ENCODE measurements around the gene PKD2L1. TPM values are rescaled to one million over a fixed set of nuclear protein-coding genes. Genes with fewer than 3 reads are reported as not detected.
"Not testable (repeated sequence)": the region's sequence is repeated elsewhere in the genome, so short reads cannot be mapped to it uniquely, and the experiment has no call there.

The PKD2L1 gene
- polyA plus RNA-seq, 3 donors, result 0.18 to 0.39 (median 0.23) TPM

DNA sequence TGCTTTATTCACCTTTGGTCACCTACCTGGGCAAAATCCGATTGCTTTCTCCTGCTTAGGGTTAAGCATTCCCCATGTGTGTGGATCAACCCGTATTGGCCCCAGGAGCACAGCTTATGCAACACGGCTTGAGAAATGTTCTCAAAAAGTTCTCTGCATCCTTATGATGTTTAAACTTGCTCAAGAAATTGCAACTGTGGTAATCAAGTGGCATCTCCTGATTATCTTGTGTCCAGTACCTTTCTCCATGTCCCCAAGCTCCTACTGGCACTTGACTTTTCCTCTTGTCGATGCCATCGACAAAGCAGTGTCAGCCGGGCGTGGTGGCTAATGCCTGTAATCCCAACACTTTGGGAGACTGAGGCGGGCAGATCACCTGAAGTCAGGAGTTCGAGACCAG lies 4.7 kb upstream of the PKD2L1 start:
- no peak for DNase-seq (ENCODE audit: low read depth in 3 of 3, low spot score in 2 of 3)

DNA sequence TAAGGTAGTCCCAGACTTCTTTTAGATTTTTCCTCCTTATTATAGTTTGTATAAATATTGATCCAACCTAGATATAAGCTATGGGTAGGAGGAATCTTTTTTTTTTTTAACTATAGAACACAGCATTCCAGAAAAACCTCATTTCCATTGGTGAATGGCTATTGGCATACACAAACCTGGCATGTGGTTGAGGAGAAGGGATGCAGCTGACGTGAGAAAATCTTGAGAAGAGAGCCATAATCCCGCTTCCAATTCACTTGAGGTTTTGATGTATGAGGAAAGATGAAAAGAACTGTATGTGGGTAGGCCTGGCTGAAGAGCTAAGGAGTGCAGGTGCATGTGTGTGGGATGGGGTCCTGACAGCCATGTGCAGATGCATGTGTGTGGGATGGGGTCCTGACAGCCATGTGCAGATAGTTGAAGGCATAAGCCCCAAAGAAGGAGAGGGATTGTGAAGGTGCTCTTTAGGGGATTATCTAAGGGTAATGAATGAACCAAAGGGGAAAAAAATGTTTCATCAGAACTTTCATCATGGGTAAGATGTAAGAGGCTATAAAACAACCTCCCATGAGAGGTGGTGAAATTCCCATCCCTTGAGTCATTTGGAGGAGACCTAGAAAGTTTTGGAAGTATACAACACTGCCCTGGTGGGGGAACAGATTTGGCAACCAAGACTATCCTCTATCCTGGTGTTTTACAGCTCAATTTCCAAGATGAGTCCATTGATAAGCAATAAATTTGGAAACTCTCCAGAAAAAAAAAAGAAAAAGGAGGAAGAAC lies 3.8 kb upstream of the PKD2L1 start:
- no peak for DNase-seq (ENCODE audit: low read depth in 3 of 3, low spot score in 2 of 3)

DNA sequence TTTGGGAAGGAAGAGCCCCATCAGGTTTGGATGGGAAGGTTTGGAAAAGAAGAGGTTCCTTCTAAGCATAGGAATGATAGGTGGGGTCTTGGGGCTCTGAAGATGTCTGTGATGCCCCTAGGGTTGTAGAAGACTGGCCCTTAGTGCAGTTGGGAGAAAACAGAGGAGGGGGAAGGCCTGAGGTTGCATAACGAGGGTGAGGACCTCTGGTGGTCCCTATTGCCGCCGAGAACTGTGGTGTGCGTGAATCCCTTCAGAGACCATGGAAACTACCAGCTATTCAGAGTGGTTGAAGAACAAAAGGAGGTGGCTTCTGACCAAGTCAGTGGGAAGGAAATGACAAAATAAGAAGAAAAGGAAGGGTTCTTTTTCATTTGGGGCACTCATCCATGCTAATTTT lies 3.1 kb upstream of the PKD2L1 start:
- no peak for DNase-seq (ENCODE audit: low read depth in 3 of 3, low spot score in 2 of 3)

DNA sequence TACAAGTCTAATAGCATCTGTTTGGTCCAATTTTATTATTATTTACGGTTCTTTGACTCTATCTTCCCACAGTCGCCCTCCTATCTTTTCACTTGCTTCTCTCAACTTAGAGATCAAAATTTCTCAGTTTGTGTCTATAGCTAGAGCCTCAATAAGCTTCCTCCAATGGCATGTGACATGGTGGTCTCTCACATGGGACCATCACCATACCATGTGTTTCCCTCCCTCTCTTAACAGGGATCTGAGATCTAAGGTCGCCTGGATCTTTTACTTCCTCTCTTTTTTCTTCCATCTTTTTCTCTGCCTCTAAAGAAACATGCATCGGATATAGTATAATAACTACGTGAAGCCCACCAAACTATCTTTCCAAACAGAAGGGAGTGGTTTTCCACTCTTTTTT lies 1.8 kb downstream of the PKD2L1 start:
- DNase-seq (ENCODE audit: low read depth in 3 of 3, low spot score in 2 of 3), result no peak

DNA sequence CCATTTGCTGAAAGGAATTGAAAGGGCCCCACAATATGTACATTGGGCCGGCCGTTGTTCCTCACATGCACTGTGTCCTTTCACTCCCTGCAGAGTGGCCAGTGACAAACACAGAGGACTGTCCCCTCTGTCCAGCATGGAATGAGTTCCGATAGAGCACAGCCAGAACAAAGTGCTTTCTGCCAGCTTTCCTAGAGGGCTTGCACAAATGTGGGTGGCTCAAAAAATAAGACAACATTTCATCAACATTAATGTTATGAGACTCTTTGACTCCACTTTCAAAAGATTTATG lies 2.4 kb downstream of the PKD2L1 start:
- no peak for DNase-seq (ENCODE audit: low read depth in 3 of 3, low spot score in 2 of 3)

DNA sequence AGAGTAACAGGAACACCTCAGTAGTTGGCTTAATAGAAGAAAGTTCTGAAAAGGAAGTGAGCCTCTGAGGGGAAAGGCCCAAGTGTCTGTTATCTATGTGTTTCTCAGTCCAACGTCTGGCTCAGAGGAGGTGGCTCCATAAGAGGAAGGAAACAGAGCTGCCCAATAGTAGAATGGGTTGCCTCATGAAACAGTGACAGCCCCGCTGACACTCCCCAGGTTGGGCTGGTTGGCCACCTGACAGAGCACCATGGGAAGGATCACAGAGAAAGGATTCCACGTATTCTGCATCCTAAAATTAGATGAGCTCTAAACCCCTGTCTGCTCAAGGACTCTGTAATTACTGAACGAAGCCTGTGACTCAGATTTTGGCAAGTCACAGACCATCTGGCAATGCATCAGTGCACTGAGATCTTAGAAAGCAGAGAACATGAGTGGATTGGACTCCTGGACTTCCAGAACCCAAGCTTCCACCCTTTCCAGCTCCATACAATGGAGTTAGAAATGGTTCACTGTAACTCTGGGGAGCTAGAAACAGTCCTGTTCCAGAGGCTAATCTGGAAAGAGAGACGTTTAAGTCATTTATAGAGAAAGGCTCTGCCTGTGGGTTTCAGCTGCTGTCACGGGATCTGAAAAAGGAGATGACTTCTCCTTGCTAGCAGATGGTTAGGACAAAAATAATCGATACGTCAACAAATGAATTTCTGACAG lies 2.9 kb downstream of the PKD2L1 start:
- no peak for DNase-seq (ENCODE audit: low read depth in 3 of 3, low spot score in 2 of 3)

DNA sequence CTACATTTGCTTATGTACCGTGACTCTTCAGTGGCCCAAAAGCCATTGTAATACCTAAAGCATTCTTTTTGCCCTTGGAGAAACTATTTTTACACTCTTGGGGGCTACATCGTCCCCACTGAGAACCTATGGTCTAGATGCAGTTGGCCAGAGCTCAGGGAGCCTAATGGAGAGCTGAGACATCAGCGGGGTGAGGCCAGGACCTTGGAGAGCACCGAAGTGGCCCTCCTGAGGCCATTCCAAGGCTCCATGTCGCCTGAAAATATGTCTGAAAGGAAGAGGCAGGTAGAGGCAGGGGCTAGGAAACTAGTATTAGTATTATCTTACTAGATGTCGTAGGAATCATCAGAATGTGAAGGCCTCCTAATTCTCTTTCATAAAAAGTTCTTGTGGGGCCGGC lies 4.9 kb downstream of the PKD2L1 start:
- DNase-seq (ENCODE audit: low read depth in 3 of 3, low spot score in 2 of 3), result no peak

DNA sequence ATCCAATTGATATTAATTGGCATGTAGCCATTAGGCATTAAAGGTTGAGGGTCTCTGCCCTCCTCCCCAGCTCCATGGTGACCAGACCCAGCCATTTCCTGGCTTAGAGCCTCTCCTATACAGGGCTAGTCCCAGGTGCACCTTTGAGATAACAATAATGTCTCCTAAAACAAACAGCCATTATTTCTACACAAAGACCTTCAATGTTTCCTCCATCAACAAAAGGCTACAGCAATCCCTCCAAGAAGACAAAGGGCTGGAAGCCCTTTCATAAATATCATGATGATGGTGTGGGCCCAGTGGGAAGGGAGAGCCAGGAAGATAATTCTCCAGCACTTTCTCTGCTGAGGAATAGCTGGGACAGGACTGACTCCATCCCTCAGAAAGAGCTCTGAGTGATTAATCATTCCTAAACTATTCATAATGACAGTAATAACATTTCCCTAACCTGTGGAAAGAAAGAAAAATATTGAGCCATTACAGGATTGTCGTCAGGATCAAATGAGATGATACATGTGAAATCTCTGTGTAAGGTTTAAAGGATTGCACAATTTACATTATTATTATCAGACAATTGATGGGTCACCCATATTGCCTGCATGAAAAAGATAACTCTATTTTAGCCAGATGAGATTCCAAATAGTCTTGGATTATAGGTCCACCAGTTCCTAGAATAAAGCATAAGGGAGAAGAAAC lies 10.2 kb downstream of the PKD2L1 start:
- DNase-seq (ENCODE audit: low read depth in 3 of 3, low spot score in 2 of 3), result no peak

DNA sequence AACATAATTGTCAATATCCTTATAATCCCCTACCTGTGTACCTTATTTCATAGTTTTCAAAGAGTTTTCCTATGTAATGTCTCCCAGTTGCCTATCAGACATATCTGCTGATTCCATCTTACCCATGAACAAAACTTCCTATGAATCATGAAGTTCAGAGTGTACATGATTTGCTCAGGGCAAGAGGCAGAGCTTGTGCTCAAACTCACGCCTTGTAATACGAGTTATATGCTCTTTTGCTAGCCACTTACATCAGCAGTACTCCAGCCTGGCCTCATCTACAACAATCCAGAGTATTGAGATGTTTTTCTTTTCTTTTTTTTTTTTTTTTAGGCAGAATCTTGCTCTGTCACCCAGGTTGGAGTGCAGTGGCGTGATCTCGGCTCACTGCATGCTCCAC lies 11.8 kb downstream of the PKD2L1 start:
- no peak for DNase-seq (ENCODE audit: low read depth in 3 of 3, low spot score in 2 of 3)

DNA sequence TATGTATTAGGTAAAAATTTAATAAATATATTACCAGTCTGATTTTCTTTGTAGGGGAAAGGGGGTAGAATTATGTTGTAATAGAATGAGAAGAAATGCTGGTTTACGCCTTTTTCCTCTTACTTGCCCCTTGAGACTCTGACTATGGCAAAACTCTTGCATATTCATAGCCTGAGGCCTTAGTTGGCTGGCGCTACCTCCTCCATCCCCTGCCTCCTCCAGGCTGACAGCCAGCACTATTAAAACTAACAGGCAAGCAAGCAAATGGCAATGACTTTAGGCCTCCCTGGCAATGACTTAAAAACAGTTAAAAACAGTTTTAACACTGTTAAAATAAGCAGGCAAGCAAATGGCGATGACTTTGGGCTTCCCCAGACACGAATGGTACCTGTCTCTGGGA lies 14.4 kb downstream of the PKD2L1 start:
- DNase-seq (ENCODE audit: low read depth in 3 of 3, low spot score in 2 of 3), result no peak

DNA sequence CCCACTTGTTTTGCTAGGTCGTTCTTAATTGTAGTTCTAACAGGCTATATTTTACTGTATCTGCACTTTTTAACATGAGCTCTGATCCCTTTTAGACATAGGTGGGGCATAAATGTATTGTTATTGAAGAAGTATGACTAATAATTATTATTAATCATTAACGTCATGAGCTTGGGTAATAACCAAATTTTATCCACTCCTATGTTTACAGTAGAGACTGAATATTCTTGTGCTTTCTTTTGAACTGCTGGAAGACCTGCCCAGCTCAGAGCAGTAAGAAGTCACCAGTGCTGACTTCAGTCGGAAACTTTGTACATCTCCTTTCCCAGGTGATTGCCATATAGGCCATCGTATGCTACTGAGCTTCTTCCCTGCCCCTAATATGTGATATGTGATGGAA lies 18.7 kb downstream of the PKD2L1 start:
- no peak for DNase-seq (ENCODE audit: low read depth in 3 of 3, low spot score in 2 of 3)

DNA sequence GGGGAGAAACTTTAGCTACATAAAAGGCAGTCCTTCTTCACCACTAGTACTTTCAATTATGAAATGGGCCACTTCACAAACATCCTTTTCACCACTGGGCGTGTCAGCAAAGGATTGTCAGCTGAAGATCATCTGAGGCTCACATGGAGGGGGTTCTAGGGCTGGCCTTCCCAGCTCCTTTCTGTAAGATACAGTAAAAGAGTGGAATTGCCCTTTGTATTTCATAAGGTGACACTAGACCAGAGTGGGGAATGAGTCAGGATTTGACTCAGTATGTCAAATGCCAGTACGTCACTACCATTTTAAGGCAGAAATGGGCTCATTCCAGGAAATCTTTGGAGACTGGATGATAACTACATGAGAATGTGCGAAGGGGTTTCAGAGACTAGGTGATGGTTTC lies 22.3 kb downstream of the PKD2L1 start:
- DNase-seq (ENCODE audit: low read depth in 3 of 3, low spot score in 2 of 3), result no peak

DNA sequence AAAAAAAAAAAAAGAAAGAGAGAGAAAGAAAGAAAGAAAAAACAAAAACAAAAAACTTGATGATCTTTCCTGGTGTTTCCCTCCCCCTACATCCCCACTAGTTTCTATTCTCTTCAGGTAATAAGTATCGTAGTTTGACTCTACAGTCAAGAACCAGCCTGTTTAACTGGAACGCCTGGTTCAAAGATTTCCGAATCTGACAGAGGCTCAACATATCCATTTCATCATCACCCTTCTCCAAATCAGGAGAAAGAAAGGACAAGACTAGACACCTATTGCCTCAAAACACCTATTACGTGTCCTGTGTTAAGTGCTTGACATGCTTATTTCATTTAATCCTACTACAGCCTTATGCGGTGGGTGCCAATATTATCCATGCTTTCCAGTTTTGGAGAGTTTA lies 23.2 kb downstream of the PKD2L1 start:
- DNase-seq (ENCODE audit: low read depth in 3 of 3, low spot score in 2 of 3), result no peak

DNA sequence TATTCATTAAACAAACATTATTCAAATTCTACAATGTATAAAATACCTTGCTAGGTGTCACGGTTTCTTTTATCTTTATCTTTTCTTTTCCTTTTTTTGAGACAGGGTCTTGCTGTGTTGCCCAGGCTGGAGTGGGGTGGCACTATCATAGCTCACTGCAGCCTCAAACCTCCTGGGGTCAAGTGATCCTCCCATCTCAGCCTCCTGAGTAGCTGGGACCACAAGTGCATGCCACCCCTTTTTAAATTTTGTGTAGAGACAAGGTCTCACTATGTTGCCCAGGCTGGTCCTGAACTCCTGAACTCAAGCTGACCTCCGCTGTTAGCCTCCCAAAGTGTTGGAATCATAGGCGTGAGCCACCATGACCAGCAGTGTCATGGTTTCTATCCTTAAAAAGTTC lies 25.6 kb downstream of the PKD2L1 start:
- DNase-seq (ENCODE audit: low read depth in 3 of 3, low spot score in 2 of 3), result no peak

DNA sequence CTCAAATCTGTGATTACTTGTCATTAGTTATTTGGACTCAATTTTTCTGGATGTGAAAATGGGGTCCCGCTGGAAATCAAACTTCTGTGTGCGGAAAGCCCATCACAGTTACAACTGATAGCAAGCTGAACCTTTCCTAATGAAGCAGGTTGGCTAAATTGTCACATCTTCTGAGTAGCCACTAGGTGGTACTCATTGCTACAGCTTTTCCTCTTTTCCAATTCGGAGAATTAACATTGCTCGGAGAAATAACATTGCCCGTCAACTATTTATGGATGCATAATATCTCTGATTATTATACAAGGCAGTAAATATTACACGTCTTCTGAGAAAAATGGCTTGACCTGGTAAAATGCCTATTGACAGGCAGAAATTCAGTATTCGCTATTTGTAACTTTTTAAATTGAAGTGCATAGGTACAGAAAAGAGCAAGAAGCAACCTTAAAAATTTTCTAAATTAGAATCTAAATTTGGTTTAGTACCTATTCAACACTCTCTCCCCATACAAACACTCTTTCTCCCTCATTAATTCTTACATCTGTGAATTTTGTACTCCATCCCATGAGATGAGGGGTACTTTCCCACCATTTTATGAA lies 26.2 kb downstream of the PKD2L1 start:
- no peak for DNase-seq (ENCODE audit: low read depth in 3 of 3, low spot score in 2 of 3)

DNA sequence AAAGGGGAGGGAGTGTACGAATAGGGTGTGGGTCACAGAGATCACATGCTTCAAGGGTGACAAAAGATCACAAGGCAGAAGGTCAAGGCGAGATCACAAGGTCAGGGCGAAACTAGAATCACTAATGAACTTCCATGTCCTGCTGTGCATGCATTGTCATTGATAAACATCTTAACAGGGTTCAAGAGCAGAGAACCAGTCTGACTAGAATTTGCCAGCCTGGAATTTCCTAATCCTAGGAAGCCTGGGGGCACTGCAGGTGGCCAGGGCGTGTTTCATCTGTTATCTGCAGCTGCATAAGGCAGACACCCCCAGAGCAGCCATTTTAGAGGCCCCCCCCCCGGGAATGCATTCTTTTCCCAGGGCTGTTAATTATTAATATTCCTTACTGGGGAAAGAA lies 28.9 kb downstream of the PKD2L1 start:
- DNase-seq (ENCODE audit: low read depth in 3 of 3, low spot score in 2 of 3), result not testable (repeated sequence)

DNA sequence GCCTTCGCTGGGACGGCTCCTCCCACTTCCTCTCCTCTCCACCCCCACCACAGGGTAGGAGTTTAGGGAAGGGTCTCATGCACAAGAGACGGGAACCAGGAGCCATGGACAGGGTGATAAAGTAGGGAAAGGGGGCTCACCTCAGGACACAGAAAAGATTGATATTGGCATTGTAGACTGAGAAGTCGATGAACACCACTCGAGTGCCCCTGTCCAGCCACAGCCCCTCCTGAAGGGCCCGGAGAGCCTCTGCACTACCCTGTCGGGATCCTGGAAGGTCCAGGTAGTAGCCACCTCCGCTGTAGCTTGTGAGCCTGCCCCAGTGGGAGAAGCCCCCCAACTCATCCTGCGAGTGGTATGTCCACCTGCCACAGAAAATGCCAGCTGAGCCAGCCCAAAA lies 32.8 kb downstream of the PKD2L1 start:
- no peak for DNase-seq (ENCODE audit: low read depth in 3 of 3, low spot score in 2 of 3)

DNA sequence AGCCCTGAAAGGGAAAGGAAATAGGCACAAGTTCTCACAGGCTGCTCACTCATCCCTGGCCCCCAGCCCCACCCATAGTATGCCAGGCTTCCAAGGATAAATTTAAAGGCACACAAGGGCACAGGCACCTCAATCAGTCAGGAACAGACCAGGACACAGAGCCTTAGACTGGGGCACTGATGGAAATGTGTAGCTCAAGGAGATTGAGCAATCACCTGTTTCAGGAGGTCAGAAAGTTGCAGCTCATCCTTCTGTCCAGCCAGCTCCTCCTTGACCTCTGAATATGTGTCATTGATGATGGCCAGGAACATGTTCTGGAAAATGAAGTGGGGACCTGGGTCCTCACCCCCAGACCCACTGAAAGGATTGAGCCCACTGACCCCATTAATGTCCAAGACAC lies 37.0 kb downstream of the PKD2L1 start:
- DNase-seq (ENCODE audit: low read depth in 3 of 3, low spot score in 2 of 3), result no peak

DNA sequence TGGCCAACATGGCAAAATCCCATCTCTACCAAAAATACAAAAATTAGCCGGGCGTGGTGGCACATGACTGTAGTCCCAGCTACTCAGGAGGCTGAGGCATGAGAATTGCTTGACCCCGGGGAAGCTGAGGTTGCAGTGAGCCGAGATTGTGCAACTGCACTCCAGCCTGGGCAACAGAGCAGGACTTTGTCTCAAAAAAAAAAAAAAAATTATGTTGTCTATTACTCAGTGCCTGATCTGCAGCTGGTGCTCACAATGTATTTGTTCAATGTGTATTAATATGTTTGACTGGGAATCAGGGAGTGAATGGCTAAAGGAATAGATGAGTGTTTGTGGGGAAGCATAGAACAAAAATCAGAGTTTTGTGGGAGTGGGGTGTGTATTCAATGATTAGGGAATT lies 37.7 kb downstream of the PKD2L1 start:
- DNase-seq (ENCODE audit: low read depth in 3 of 3, low spot score in 2 of 3), result not testable (repeated sequence)

DNA sequence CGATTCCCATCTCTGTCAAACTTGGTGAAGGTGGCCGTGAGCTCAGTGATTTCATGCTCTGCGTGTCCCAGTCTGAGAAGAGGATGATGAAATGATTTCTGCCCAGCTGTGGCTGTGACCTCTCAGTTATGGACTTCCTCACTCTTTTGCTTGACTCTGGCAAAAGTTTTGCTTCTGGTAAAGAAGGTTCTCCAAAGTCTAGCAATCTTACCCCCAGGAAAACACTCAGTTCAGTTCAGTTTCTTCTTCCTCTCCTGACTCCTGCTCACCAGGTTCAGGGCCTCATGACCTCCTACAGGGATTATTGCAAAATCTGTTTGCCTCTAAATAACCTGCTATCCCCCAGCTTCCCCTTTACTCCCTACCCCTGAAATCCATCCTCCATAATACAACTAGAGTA lies 38.7 kb downstream of the PKD2L1 start:
- DNase-seq (ENCODE audit: low read depth in 3 of 3, low spot score in 2 of 3), result no peak

DNA sequence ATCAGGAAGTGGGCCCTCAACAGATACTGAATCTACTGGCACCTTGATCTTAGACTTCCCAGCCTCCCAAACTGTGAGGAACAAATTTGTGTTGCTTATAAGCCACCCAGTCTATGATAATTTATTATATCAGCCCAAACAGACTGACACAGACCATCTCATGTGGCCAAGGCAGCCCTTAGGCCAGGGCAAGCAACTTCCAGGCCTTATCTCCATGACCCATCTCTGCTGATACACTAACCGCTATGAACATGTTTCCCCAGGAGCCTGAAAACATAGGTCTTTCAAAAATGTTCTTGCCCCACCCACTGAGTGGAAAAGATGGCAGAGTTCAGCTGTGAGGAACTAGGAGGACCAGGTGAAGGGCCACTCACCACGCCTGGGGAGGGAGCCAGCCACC lies 40.4 kb downstream of the PKD2L1 start:
- DNase-seq (ENCODE audit: low read depth in 3 of 3, low spot score in 2 of 3), result no peak

DNA sequence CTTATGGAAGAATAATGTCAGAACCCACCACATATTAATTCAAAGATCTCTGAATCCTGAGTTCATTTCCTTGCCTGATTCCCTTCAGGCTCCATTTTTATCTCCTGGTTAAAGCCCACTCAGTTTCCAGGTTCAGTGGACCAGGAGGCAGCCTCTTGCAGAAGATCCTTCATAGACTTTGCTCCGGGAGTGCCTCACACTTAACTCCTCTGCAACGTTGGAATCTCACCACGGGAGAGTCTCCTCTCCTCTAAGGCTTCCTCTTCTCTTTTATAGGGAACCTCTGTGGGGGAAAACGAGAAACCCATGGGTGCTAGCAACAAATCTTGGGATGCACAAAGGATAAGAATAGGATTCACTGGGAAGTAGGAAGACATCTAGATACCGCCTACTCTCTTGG lies 41.8 kb downstream of the PKD2L1 start:
- DNase-seq (ENCODE audit: low read depth in 3 of 3, low spot score in 2 of 3), result no peak
